CD4-positive, alpha-beta memory T cell (primary cell): ENCODE measurements around the gene HLA-DPB1. TPM values are rescaled to one million over a fixed set of nuclear protein-coding genes. Genes with fewer than 3 reads are reported as not detected.
"Not testable (repeated sequence)": the region's sequence is repeated elsewhere in the genome, so short reads cannot be mapped to it uniquely, and the experiment has no call there.

Experiments
- CTCF ChIA-PET: fragments of 350-600 bp; sonication (Branson Sonifier 250); formaldehyde crosslinking; loops from one replicate; lab custom pipeline; 2021; ENCODE audit warnings: inconsistent platforms; ENCODE audit not compliant: partially characterized antibody; lab: Charles Lee
- POLR2A ChIA-PET: fragments of 350-600 bp; sonication (Branson Sonifier 250); formaldehyde crosslinking; loops from one replicate; lab custom pipeline; 2021; ENCODE audit not compliant: partially characterized antibody; lab: Charles Lee
- DNase-seq, 5 donors: peaks; one replicate each; pipeline versions ENCODE4 v3.0.0 to v3.0.0-alpha.2; 2020 to 2022; ENCODE audit warnings: mixed read lengths in 1 of 5
- H3K27ac ChIP-seq: one replicate; pipeline ENCODE4 v1.7.0; 2013; ENCODE audit warnings: low read depth, low read length
- H3K27me3 ChIP-seq: 2 replicates; pipeline ENCODE4 v1.7.0; 2013; ENCODE audit warnings: mild to moderate bottlenecking, low read length, moderate library complexity; ENCODE audit not compliant: insufficient read depth
- H3K36me3 ChIP-seq: 2 replicates; pipeline ENCODE4 v1.7.0; 2013; ENCODE audit warnings: mild to moderate bottlenecking, low read length, moderate library complexity; ENCODE audit not compliant: insufficient read depth
- H3K4me1 ChIP-seq: 2 replicates; pipeline ENCODE4 v1.7.0; 2013; ENCODE audit warnings: mild to moderate bottlenecking, low read length, moderate library complexity; ENCODE audit not compliant: insufficient read depth
- H3K4me3 ChIP-seq, 2 donors: one replicate each; pipeline ENCODE4 v1.7.0; 2013; ENCODE audit warnings: low read length in 2 of 2, mild to moderate bottlenecking in 1 of 2
- H3K9me3 ChIP-seq, 2 donors: one replicate each; pipeline ENCODE4 v1.7.0; 2013; ENCODE audit warnings: low read length in 2 of 2, control low read depth in 1 of 2; ENCODE audit not compliant: control insufficient read depth in 1 of 2
- H3K27ac Mint-ChIP-seq, 7 donors: one replicate each; pipeline ENCODE4 v1.8.0; 2020 to 2021; ENCODE audit warnings: mixed read lengths in 7 of 7, mild to moderate bottlenecking in 6 of 7, inconsistent platforms in 3 of 7, moderate library complexity in 3 of 7
- H3K27me3 Mint-ChIP-seq, 2 donors: one replicate each; pipeline ENCODE4 v1.8.0; 2020 to 2021; ENCODE audit warnings: mixed read lengths in 2 of 2
- H3K36me3 Mint-ChIP-seq, 2 donors: one replicate each; pipeline ENCODE4 v1.8.0; 2020 to 2021; ENCODE audit warnings: mixed read lengths in 2 of 2, inconsistent platforms in 1 of 2, mild to moderate bottlenecking in 1 of 2
- H3K4me1 Mint-ChIP-seq, 4 donors: one replicate each; pipeline ENCODE4 v1.8.0; 2020 to 2021; ENCODE audit warnings: mixed read lengths in 4 of 4, mild to moderate bottlenecking in 1 of 4
- H3K4me3 Mint-ChIP-seq, 8 donors: one replicate each; pipeline ENCODE4 v1.8.0; 2020 to 2021; ENCODE audit warnings: mixed read lengths in 8 of 8, mild to moderate bottlenecking in 7 of 8, moderate library complexity in 6 of 8, inconsistent platforms in 3 of 8
- H3K9me3 Mint-ChIP-seq, 8 donors: one replicate each; pipeline ENCODE4 v1.8.0; 2020 to 2021; ENCODE audit warnings: mixed read lengths in 8 of 8, mild to moderate bottlenecking in 5 of 8, inconsistent platforms in 3 of 8, moderate library complexity in 1 of 8
- intact Hi-C: fragments of 100-400 bp; cut with micrococcal nuclease; formaldehyde crosslinking; loops from one replicate; pipeline ENCODE4 v1.15.1; 2023
- polyA plus RNA-seq, 2 donors: library from polyadenylated mRNA; unstranded; fragments of 300-500 nt; fragmentation: Illumina TruSeq; gene quantifications; one replicate each; pipeline ENCODE4 v1.2.3, GENCODE V29; 2021
- total RNA-seq, 2 experiments: library from RNA; stranded (reverse); gene quantifications; one replicate each; pipeline ENCODE4 v1.2.3, GENCODE V29; 2021

HLA-DPB1 gene
- total and polyA plus RNA-seq, 4 experiments from 2014 or later: 14.5 to 76.9 (median 33.8) TPM

DNA sequence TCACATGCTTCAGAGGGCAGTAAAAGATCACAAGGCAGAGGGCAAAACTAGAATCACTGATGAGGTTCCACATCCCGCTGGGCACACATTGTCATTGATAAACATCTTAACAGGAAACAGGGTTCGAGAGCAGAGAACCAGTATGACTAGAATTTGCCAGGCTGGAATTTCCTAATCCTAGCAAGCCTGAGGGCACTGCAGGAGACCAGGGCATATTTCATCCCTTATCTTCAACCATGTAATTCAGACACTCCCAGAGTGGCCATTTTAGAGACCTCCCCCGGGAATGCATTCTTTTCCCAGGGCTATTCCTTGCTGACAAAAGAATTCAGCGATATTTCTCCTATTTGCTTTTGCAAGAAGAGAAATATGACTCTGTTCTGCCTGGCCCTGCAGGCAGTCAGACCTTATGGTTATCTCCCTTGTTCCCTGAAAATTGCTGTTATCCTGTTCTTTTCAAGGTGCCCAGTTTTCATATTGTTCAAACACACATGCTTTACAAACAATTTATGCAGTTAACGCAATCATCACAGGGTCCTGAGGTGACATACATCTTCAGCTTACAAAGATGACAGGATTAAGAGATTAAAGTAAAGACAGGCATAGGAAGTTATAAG is 25.4 kb downstream of the HLA-DPB1 start:
- peaks cover 5 to 15% of the 10 kb centered on the region in 2 donors for H3K36me3 Mint-ChIP-seq
- CTCF ChIA-PET: not testable (repeated sequence)

GRCh38 chr6:33103776-33104175 is 28.0 kb downstream of the HLA-DPB1 start:
- Mint-ChIP-seq H3K9me3 (peaks cover 0 to 37% (median 33%) of the 10 kb centered on the region in 8 donors), H3K4me1 (no peaks in the 10 kb centered on the region), H3K27ac (no peak overlapping the region), H3K4me3 (no peak overlapping the region), H3K36me3 (peaks cover 4 to 5% of the 10 kb centered on the region in 2 donors), H3K27me3 (peaks cover 20 to 24% of the 10 kb centered on the region in 2 donors)
- intact Hi-C loops: no loop called here
- no peak overlapping the region for H3K4me3 ChIP-seq
- DNase-seq: no peak
- CTCF ChIA-PET: no interaction called here
- no peaks in the 10 kb centered on the region for H3K4me1 ChIP-seq
- no peaks in the 10 kb centered on the region for H3K36me3 ChIP-seq
- POLR2A ChIA-PET: no interaction called here
- peaks cover 0 to 15% of the 10 kb centered on the region in 2 donors for H3K9me3 ChIP-seq
- H3K27me3 ChIP-seq: peaks cover 4% of the 10 kb centered on the region
- no peak overlapping the region for H3K27ac ChIP-seq

More for the DNA sequence above, 25.4 kb downstream of the HLA-DPB1 start:
- H3K4me3 ChIP-seq, H3K27ac ChIP-seq, H3K4me3 Mint-ChIP-seq, H3K36me3 ChIP-seq, intact Hi-C loops, H3K4me1 Mint-ChIP-seq, DNase-seq, H3K4me1 ChIP-seq, POLR2A ChIA-PET, H3K27me3 ChIP-seq: not testable (repeated sequence)
- peaks cover 19 to 22% of the 10 kb centered on the region in 2 donors for H3K27me3 Mint-ChIP-seq
- peak overlapping the region in 1 of 7 donors; percentile 7 for H3K27ac Mint-ChIP-seq
- peaks cover 0 to 15% of the 10 kb centered on the region in 2 donors for H3K9me3 ChIP-seq
- H3K9me3 Mint-ChIP-seq: peaks cover 3 to 56% (median 48%) of the 10 kb centered on the region in 8 donors

GRCh38 chr6:33104887-33105286 is 29.1 kb downstream of the HLA-DPB1 start:
- H3K36me3 ChIP-seq: no peaks in the 10 kb centered on the region
- H3K4me1 ChIP-seq: no peaks in the 10 kb centered on the region
- Mint-ChIP-seq H3K4me3 (no peak overlapping the region), H3K27ac (no peak overlapping the region), H3K27me3 (peaks cover 22 to 32% of the 10 kb centered on the region in 2 donors), H3K4me1 (no peaks in the 10 kb centered on the region), H3K36me3 (peaks cover 2 to 4% of the 10 kb centered on the region in 2 donors), H3K9me3 (peaks cover 0 to 26% (median 23%) of the 10 kb centered on the region in 8 donors)
- H3K27me3 ChIP-seq: peaks cover 4% of the 10 kb centered on the region
- no peak for DNase-seq
- ChIA-PET POLR2A (no interaction called here), CTCF (no interaction called here)
- H3K4me3 ChIP-seq: no peak overlapping the region
- intact Hi-C loops: no loop called here
- peaks cover 0 to 11% of the 10 kb centered on the region in 2 donors for H3K9me3 ChIP-seq
- H3K27ac ChIP-seq: no peak overlapping the region

- Mint-ChIP-seq H3K27me3 (peaks cover 27 to 36% of the 10 kb centered on the region in 2 donors), H3K4me1 (no peaks in the 10 kb centered on the region), H3K4me3 (no peak overlapping the region), H3K9me3 (peaks cover 0 to 22% (median 18%) of the 10 kb centered on the region in 8 donors), H3K36me3 (peaks cover 0 to 4% of the 10 kb centered on the region in 2 donors), H3K27ac (no peak overlapping the region)
- H3K4me1 ChIP-seq: no peaks in the 10 kb centered on the region
- no peak overlapping the region for H3K27ac ChIP-seq
- H3K36me3 ChIP-seq: no peaks in the 10 kb centered on the region
- ChIA-PET POLR2A (no interaction called here), CTCF (no interaction called here)
- peaks cover 4% of the 10 kb centered on the region for H3K27me3 ChIP-seq
- H3K9me3 ChIP-seq: peaks cover 0 to 6% of the 10 kb centered on the region in 2 donors
- no peak overlapping the region for H3K4me3 ChIP-seq
- intact Hi-C loops: no loop called here
- no peak for DNase-seq
Measured at GRCh38 chr6:33105386-33105785, 29.6 kb downstream of the HLA-DPB1 start.

DNA sequence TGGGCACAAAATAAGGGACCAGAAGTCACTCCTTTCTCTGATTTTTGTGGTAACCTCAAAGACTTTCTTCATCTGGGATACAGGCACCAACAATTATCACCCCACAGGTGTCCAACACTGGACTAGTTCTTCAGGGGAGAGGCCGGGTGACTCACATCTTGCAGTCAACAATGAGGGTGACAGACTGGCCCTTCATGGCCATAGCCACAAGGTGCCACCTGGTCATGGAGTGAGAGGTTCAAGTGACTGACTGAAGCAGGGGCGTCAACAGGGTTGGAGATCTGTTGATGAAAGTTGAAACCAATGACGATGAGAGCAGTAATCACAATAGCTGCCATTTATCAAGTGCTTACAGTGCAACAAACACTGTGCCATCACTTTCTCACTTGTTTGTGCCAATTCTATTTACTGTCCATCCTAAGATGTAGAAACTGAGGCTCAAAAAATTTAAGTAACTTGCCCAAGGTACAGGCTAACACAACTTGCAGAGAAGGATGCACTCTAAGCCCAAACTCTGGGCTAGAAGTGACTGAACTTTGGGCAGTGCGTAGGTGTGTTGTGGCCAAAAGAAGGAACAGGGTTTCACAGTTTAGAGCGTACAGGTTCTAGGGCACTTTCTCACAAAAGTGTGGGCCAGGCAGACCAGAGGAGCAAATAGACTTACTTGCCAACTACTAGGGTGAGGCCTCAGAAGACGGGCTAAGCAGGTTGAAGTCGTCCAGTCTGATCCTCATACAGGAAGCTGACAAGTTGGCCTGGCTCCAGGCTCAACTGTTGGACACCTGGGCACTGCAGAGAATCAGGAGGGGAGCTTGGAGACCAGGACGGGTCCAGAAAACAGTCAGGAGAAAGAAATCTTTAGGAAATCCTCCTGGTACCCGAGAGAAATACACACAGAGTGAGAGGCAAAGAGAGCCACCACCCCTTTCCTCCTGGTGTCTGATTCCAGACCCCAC is 30.4 kb downstream of the HLA-DPB1 start:
- Histone ChIP-seq H3K27me3 (peaks cover 4% of the 10 kb centered on the region), H3K27ac (no peak overlapping the region), H3K4me1 (no peaks in the 10 kb centered on the region), H3K36me3 (no peaks in the 10 kb centered on the region), H3K4me3 (no peak overlapping the region), H3K9me3 (peaks cover 0 to under 1% of the 10 kb centered on the region in 2 donors)
- Mint-ChIP-seq H3K36me3 (no peaks in the 10 kb centered on the region), H3K27ac (no peak overlapping the region), H3K27me3 (peaks cover 27 to 41% of the 10 kb centered on the region in 2 donors), H3K9me3 (peaks cover 0 to 13% (median 10%) of the 10 kb centered on the region in 8 donors), H3K4me1 (no peaks in the 10 kb centered on the region), H3K4me3 (no peak overlapping the region)
- ChIA-PET CTCF (interaction anchor here (1.0 kb wide), 1 partner anchor 12 kb away, joined by 3 read pairs; no protein-coding TSS in a partner anchor), POLR2A (no interaction called here)
- no peak for DNase-seq
- intact Hi-C loops: no loop called here

GRCh38 chr6:33107641-33108040 is 31.9 kb downstream of the HLA-DPB1 start:
- ChIA-PET POLR2A (no interaction called here), CTCF (interaction anchor here (1.0 kb wide), 1 partner anchor 10 kb away, joined by 3 read pairs; no protein-coding TSS in a partner anchor)
- no peak overlapping the region for H3K27ac Mint-ChIP-seq
- intact Hi-C loops: no loop called here
- no peaks in the 10 kb centered on the region for H3K4me1 Mint-ChIP-seq
- DNase-seq: no peak
- peaks cover 0 to 2% (median 0%) of the 10 kb centered on the region in 8 donors for H3K9me3 Mint-ChIP-seq
- H3K27ac ChIP-seq: no peak overlapping the region
- H3K36me3 Mint-ChIP-seq: no peaks in the 10 kb centered on the region
- no peaks in the 10 kb centered on the region for H3K9me3 ChIP-seq
- peaks cover 33 to 50% of the 10 kb centered on the region in 2 donors for H3K27me3 Mint-ChIP-seq
- peaks cover 8% of the 10 kb centered on the region for H3K27me3 ChIP-seq
- no peaks in the 10 kb centered on the region for H3K4me1 ChIP-seq
- no peaks in the 10 kb centered on the region for H3K36me3 ChIP-seq
- H3K4me3 Mint-ChIP-seq: no peak overlapping the region
- no peak overlapping the region for H3K4me3 ChIP-seq

GRCh38 chr6:33108307-33108706 is 32.5 kb downstream of the HLA-DPB1 start:
- H3K27ac Mint-ChIP-seq: no peak overlapping the region
- intact Hi-C loops: no loop called here

More at GRCh38 chr6:33108307-33108706, 32.5 kb downstream of the HLA-DPB1 start:
- Mint-ChIP-seq H3K9me3 (peaks cover 0 to 2% (median 0%) of the 10 kb centered on the region in 8 donors), H3K4me3 (no peak overlapping the region), H3K4me1 (no peaks in the 10 kb centered on the region), H3K27me3 (peaks cover 33 to 55% of the 10 kb centered on the region in 2 donors), H3K36me3 (no peaks in the 10 kb centered on the region)
- no peak overlapping the region for H3K4me3 ChIP-seq
- peaks cover 8% of the 10 kb centered on the region for H3K27me3 ChIP-seq
- no peaks in the 10 kb centered on the region for H3K4me1 ChIP-seq
- CTCF ChIA-PET: no interaction called here
- DNase-seq: no peak
- no peaks in the 10 kb centered on the region for H3K9me3 ChIP-seq
- POLR2A ChIA-PET: no interaction called here
- H3K27ac ChIP-seq: no peak overlapping the region
- H3K36me3 ChIP-seq: no peaks in the 10 kb centered on the region
